Gastrocnemius medialis (tissue), 4 donors: Measurements from ENCODE around the gene HOXB8. TPM values are rescaled to one million over a fixed set of nuclear protein-coding genes. Genes with fewer than 3 reads are reported as not detected.

ENCODE experiments used
- ATAC-seq, 2 donors: fragments of 150-250 bp; one replicate each; pipeline ENCODE4 v1.9.1; 2016
- DNase-seq, 2 donors: peaks; one replicate each; pipeline ENCODE4 v3.0.0-alpha.2; 2019
- H3K27ac ChIP-seq, 4 donors: fragments of 200-600 bp; sonication (generic); 1 replicate in 1 of 4; 2 replicates in 3 of 4; pipeline ENCODE4 v1.5.1; 2016 to 2018; ENCODE audit warnings: mild to moderate bottlenecking in 2 of 4, moderate library complexity in 1 of 4
- H3K27me3 ChIP-seq, 3 donors: fragments of 200-600 bp; sonication (generic) in 2 of 3; 1 replicate in 1 of 3; 2 replicates in 2 of 3; pipeline versions ENCODE4 v1.5.1 to v1.6.0; 2016 to 2019; ENCODE audit warnings: mild to moderate bottlenecking in 1 of 3, moderate library complexity in 1 of 3
- H3K36me3 ChIP-seq, 2 donors: fragments of 200-600 bp; sonication (generic) in 1 of 2; one replicate each; pipeline ENCODE4 v1.5.1; 2017 to 2018
- H3K4me1 ChIP-seq, 2 donors: fragments of 200-600 bp; sonication (generic) in 1 of 2; one replicate each; pipeline ENCODE4 v1.5.1; 2016 to 2017; ENCODE audit warnings: mild to moderate bottlenecking in 2 of 2
- H3K4me3 ChIP-seq, 4 donors: fragments of 200-600 bp; sonication (generic) in 3 of 4; 1 replicate in 1 of 4; 2 replicates in 3 of 4; pipeline ENCODE4 v1.5.1; 2016 to 2019; ENCODE audit warnings: mild to moderate bottlenecking in 2 of 4
- H3K9me3 ChIP-seq, 3 donors: fragments of 200-600 bp; sonication (generic) in 2 of 3; 1 replicate in 1 of 3; 2 replicates in 2 of 3; pipeline ENCODE4 v1.5.1; 2016 to 2019
- POLR2A ChIP-seq, 2 donors: fragments of 450-650 bp; IDR thresholded peaks; one replicate each; pipeline ENCODE4 v1.6.1; 2017; ENCODE audit warnings: antibody characterized with exemption in 2 of 2, mild to moderate bottlenecking in 2 of 2, moderate library complexity in 2 of 2
- in situ Hi-C, 4 donors: fragments of 200-750 bp; cut with MboI; loops; one replicate each; pipeline versions ENCODE4 v1.15.0 to v1.8.0; 2017; ENCODE audit warnings: low sequenced_read_pairs in 4 of 4
- intact Hi-C: fragments of 100-400 bp; cut with DNase I; formaldehyde crosslinking; loops from one replicate; pipeline ENCODE4 v1.15.1; 2023; ENCODE audit warnings: low total_unique reads
- total RNA-seq, 4 donors: library from RNA; depleted of rRNA; stranded (reverse); fragments of >200 nt; gene quantifications; one replicate each; pipeline versions ENCODE4 v1.1.0 to v1.2.3, GENCODE V29; 2016
- TF ChIP-seq, protein P1 (sequence below), 5 experiments: fragments of 450-650 bp in 3 of 5; fragments of 200-600 bp in 2 of 5; sonication (generic) in 2 of 5; IDR thresholded peaks in 4 of 5; conservative IDR thresholded peaks in 1 of 5; 1 replicate in 4 of 5; 2 replicates in 1 of 5; pipeline ENCODE4 v1.5.1; 2016 to 2019; ENCODE audit warnings: antibody characterized with exemption in 5 of 5, mild to moderate bottlenecking in 3 of 5, moderate library complexity in 3 of 5

HOXB8 gene
- total RNA-seq, 4 donors from 2014 or later: 0.27 TPM; not detected in 3

DNA sequence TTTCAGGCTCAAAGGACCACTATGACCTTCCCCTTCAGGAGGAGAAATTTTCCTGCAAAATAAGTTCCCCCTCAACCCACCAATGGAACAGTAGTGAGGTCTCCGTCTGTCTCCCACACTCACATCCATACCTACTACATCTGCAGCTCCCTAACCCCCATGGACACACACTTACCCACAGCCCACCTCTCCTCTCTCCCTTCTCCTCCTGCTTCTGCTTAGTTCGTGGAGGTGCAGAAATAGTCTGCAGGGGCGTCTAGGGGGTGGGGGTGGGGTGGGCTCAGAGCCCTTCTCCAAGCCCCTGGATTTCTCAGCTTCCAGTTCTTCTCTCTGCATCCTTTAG, 45.9 kb downstream of the HOXB8 start:
- H3K4me3 ChIP-seq: peak overlapping the region in 3 of 4 donors; percentile 16 to 28 (median 22)
- DNase-seq: no peak
- intact Hi-C loops: no loop called here

DNA sequence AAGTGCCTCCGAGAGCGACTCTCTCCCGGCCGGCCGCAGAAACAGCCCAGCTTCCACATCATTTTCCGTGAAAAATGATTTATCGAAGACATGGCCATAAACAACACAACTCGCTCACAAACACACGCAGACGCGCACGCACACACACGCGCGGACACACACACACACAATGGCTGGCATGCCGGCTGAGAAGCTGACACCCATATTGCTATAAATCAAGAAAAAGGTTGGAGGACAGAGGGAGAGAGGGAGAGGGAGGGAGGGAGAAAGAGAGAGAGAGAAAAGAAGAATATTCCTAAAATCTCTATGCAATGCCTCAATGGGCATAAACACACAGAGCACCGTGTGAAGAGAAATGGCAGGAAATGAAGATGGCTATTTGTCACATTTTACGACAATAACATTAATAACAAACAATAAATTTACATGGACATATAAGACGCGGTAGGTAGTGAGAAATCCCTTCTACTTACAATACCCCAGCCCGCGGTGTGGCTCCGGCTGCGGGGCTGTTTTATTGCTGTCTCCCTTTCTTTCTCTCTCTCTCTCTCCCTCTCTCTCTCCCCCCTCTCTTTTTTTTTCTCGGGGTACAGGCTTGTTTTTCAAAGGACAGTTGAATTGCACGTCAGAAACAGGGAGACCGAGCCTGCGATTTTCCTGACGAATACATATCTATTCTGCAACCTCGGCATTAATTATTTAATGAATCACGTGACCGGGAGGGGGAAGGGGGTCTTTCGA, 46.4 kb downstream of the HOXB8 start:
- Histone ChIP-seq H3K36me3 (no peaks in the 10 kb centered on the region), H3K4me1 (peaks cover 0 to 12% of the 10 kb centered on the region in 2 donors), H3K9me3 (no peaks in the 10 kb centered on the region), H3K27me3 (peaks cover 25 to 35% (median 29%) of the 10 kb centered on the region in 3 donors), H3K27ac (peak overlapping the region in 3 of 4 donors; percentile 57 to 78 (median 70)), H3K4me3 (peak overlapping the region in 3 of 4 donors; percentile 22 to 37 (median 28))
- TF ChIP-seq, protein P1, sequence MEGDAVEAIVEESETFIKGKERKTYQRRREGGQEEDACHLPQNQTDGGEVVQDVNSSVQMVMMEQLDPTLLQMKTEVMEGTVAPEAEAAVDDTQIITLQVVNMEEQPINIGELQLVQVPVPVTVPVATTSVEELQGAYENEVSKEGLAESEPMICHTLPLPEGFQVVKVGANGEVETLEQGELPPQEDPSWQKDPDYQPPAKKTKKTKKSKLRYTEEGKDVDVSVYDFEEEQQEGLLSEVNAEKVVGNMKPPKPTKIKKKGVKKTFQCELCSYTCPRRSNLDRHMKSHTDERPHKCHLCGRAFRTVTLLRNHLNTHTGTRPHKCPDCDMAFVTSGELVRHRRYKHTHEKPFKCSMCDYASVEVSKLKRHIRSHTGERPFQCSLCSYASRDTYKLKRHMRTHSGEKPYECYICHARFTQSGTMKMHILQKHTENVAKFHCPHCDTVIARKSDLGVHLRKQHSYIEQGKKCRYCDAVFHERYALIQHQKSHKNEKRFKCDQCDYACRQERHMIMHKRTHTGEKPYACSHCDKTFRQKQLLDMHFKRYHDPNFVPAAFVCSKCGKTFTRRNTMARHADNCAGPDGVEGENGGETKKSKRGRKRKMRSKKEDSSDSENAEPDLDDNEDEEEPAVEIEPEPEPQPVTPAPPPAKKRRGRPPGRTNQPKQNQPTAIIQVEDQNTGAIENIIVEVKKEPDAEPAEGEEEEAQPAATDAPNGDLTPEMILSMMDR (IDR thresholded peaks at IDR 0.05 in 4 of 5, conservative IDR thresholded peaks at IDR 0.05 in 1 of 5): no peak
- TF ChIP-seq POLR2A (IDR thresholded peaks at IDR 0.05): no peak
- in situ Hi-C loops: no loop called here
- ATAC-seq (no peak), DNase-seq (no peak)
- intact Hi-C loops: no loop called here

More for the DNA sequence above, 45.9 kb downstream of the HOXB8 start:
- TF ChIP-seq, protein P1 (IDR thresholded peaks at IDR 0.05 in 4 of 5, conservative IDR thresholded peaks at IDR 0.05 in 1 of 5): no peak
- TF ChIP-seq POLR2A (IDR thresholded peaks at IDR 0.05): no peak
- ATAC-seq: no peak
- peaks cover 0 to 12% of the 10 kb centered on the region in 2 donors for H3K4me1 ChIP-seq
- in situ Hi-C loops: no loop called here
- H3K9me3 ChIP-seq: no peaks in the 10 kb centered on the region
- H3K27ac ChIP-seq: peak overlapping the region in 3 of 4 donors; percentile 57 to 78 (median 70)
- H3K36me3 ChIP-seq: no peaks in the 10 kb centered on the region
- peaks cover 25 to 36% (median 32%) of the 10 kb centered on the region in 3 donors for H3K27me3 ChIP-seq

DNA sequence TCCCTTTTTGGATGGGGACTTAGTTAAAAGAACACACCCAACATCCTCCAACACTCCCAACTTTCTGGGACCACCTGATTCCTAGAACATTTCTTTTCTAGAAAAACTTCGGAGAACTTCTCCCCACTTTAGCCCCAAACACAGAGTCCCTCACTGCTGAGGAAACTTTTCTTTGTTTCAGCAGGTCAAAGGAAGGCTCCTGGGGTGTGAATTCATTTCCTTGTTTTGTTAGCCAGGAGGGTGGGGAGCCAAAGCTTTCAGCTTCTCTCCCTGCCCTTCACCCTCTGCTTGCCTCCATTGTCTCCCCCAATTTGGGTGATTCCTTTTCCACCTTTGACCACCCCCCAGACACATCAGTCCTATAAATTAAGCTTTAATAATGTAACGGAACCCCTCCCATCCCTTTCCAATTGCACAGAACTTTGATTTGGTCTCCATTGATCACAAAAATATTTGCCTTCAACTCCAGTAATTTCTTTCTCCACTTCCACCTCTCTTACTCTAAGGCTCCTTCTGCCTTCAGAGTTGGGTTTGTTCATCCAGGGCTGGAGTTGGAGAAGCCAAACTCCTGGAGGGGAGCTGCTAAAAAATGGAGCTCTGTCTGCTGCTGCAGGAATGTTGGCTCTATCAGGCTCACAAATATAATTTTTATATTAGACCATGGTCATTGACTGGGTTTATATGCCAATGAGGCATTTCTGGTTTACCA, 47.3 kb downstream of the HOXB8 start:
- no peaks in the 10 kb centered on the region for H3K36me3 ChIP-seq
- H3K27ac ChIP-seq: peak overlapping the region in 3 of 4 donors; percentile 56 to 78 (median 57)
- H3K9me3 ChIP-seq: no peaks in the 10 kb centered on the region
- intact Hi-C loops (no loop called here), in situ Hi-C loops (no loop called here)
- peaks cover 21 to 32% (median 29%) of the 10 kb centered on the region in 3 donors for H3K27me3 ChIP-seq
- no peak for ATAC-seq
- H3K4me1 ChIP-seq: peaks cover 0 to 12% of the 10 kb centered on the region in 2 donors
- no peak for TF ChIP-seq POLR2A (IDR thresholded peaks at IDR 0.05)
- TF ChIP-seq, protein P1 (IDR thresholded peaks at IDR 0.05 in 4 of 5, conservative IDR thresholded peaks at IDR 0.05 in 1 of 5): no peak
- peak overlapping the region in 2 of 4 donors; percentile 22 to 37 for H3K4me3 ChIP-seq
- no peak for DNase-seq

DNA sequence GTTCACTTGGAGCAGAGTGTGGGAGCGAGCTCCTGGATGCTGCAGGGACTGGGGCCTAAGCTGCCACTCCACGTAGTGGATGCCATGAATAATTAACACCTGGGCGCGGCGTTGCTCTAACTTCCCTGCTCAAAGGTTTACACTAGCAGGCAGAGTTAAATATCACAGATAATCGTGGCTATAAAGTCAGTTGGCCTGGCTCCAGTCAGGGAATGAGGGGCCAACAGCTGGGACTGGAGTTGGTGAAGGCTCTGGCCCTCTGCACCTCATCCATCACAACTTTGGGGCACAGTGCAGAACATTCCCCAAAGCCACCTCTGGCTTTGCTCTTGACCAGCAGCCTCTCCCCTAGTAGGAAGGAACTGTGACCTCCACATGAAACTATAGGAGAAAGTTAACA, 47.9 kb downstream of the HOXB8 start:
- Histone ChIP-seq H3K9me3 (no peaks in the 10 kb centered on the region), H3K4me3 (no peak overlapping the region), H3K36me3 (no peaks in the 10 kb centered on the region), H3K27me3 (peaks cover 21 to 32% (median 29%) of the 10 kb centered on the region in 3 donors), H3K4me1 (peaks cover 0 to 12% of the 10 kb centered on the region in 2 donors), H3K27ac (peak overlapping the region in 3 of 4 donors; percentile 56 to 78 (median 57))
- no peak for TF ChIP-seq POLR2A (IDR thresholded peaks at IDR 0.05)
- TF ChIP-seq, protein P1 (IDR thresholded peaks at IDR 0.05 in 4 of 5, conservative IDR thresholded peaks at IDR 0.05 in 1 of 5): no peak
- in situ Hi-C loops: no loop called here
- intact Hi-C loops: no loop called here
- ATAC-seq (no peak), DNase-seq (no peak)
